Breast epithelium (tissue), 4 donors: Measurements from ENCODE around the gene OPRD1. TPM values are rescaled to one million over a fixed set of nuclear protein-coding genes. Genes with fewer than 3 reads are reported as not detected.
A peak's percentile ranks its signal among the peaks of the same experiment; 100 is the strongest.

Source experiments
- DNase-seq, 2 donors: peaks; one replicate each; pipeline ENCODE4 v3.0.0-alpha.2; 2019; ENCODE audit warnings: low spot score in 2 of 2
- H3K27ac ChIP-seq, 2 donors: fragments of 200-600 bp; sonication (generic) in 1 of 2; one replicate each; pipeline ENCODE4 v1.5.1; 2016 to 2019; ENCODE audit warnings: mild to moderate bottlenecking in 1 of 2
- H3K27me3 ChIP-seq, 2 donors: fragments of 200-600 bp; sonication (generic) in 1 of 2; one replicate each; pipeline versions ENCODE4 v1.5.1 to v1.6.0; 2017 to 2019; ENCODE audit warnings: control low read depth in 1 of 2, mild to moderate bottlenecking in 1 of 2
- H3K36me3 ChIP-seq: fragments of 200-600 bp; one replicate; pipeline ENCODE4 v1.5.1; 2019
- H3K4me1 ChIP-seq, 2 donors: fragments of 200-600 bp; sonication (generic); one replicate each; pipeline ENCODE4 v1.5.1; 2016 to 2019; ENCODE audit warnings: control low read depth in 1 of 2
- H3K4me3 ChIP-seq, 3 donors: fragments of 200-600 bp; sonication (generic); 1 replicate in 2 of 3; 2 replicates in 1 of 3; pipeline ENCODE4 v1.5.1; 2016 to 2019; ENCODE audit warnings: mild to moderate bottlenecking in 3 of 3, moderate library complexity in 2 of 3
- H3K9me3 ChIP-seq, 2 donors: fragments of 200-600 bp; sonication (generic) in 1 of 2; one replicate each; pipeline ENCODE4 v1.5.1; 2016 to 2019; ENCODE audit warnings: control low read depth in 1 of 2
- CTCF ChIP-seq, 3 donors: fragments of 450-650 bp; IDR thresholded peaks; one replicate each; pipeline ENCODE4 v1.5.1; 2016 to 2017; ENCODE audit warnings: antibody characterized with exemption in 3 of 3, mild to moderate bottlenecking in 3 of 3, moderate library complexity in 3 of 3
- POLR2A ChIP-seq: fragments of 450-650 bp; IDR thresholded peaks from one replicate; pipeline ENCODE4 v1.6.1; 2016; ENCODE audit warnings: antibody characterized with exemption, mild to moderate bottlenecking, moderate library complexity
- POLR2AphosphoS5 ChIP-seq, 3 donors: sonication (generic); formaldehyde crosslinking; IDR thresholded peaks; one replicate each; pipeline ENCODE4 v1.6.1; 2017; ENCODE audit warnings: antibody characterized with exemption in 3 of 3
- intact Hi-C: fragments of 100-400 bp; cut with DNase I; formaldehyde crosslinking; loops from one replicate; pipeline ENCODE4 v1.15.1; 2023; ENCODE audit warnings: low total_unique reads
- total RNA-seq, 3 donors: library from RNA; depleted of rRNA; stranded (reverse); fragments of >200 nt; gene quantifications; one replicate each; pipeline ENCODE4 v1.1.0, GENCODE V29; 2016

OPRD1 gene
- total RNA-seq, 3 donors from 2014 or later, result not detected

DNA sequence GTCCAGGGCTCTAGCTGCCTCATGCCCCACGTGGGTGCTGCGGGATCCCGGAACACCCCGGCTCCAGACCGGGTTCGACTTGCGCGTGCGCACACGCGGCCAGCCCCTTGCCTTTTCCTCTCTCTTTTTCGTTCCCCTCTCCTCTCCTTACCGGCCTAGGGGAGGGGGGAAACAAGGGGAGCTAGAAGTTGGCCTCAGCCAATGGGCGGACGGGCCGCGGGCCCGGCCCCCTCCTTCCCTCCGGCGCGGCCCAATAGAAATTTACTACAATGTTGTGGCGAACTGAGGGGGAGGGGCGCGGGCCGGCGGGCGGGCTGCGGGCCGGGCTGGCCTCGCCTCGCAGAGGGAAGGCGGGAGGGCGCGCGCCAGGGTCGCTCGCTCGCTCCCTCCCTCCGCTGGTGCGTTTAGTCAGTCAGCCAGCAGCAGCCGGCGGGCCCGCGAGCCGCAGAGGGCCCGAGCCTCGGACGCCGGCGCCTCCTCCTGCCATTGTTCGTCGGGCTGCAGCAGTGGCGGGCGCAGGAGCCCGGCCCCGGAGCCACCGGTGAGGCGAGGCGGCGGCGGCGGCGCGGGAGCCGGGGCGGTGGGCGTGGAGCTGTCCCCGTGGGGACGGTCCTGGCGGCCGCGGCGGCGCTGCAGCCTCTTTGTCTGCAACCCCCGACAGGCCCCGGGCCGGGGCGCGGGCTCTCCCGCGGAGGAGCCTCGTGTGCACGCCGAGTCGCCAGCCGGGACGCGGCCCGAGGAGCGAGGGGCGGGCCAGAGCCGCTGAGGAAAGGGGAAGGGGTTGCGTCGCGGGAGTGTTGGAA, 102.5 kb downstream of the OPRD1 start, which contains the start of gene EPB41:
TSS of gene EPB41 (plus strand) at position 342 of the 803 bp plus-strand sequence. CDS start 72,869 bp downstream, outside the sequence.
- Histone ChIP-seq H3K27me3 (no peaks in the 10 kb centered on the region), H3K36me3 (no peaks in the 10 kb centered on the region), H3K4me1 (no peaks in the 10 kb centered on the region), H3K4me3 (peak within 1 kb of the TSS; percentile 45 to 90 (median 80)), H3K27ac (peak within 1 kb of the TSS; percentile 59 to 69), H3K9me3 (no peaks in the 10 kb centered on the region)
- intact Hi-C loops, result no loop called here
- TF ChIP-seq CTCF (IDR thresholded peaks at IDR 0.05) (no peak), POLR2A (no peak), POLR2AphosphoS5 (IDR thresholded peaks at IDR 0.05) (no peak)
- peak; percentile 82 to 88 for DNase-seq

DNA sequence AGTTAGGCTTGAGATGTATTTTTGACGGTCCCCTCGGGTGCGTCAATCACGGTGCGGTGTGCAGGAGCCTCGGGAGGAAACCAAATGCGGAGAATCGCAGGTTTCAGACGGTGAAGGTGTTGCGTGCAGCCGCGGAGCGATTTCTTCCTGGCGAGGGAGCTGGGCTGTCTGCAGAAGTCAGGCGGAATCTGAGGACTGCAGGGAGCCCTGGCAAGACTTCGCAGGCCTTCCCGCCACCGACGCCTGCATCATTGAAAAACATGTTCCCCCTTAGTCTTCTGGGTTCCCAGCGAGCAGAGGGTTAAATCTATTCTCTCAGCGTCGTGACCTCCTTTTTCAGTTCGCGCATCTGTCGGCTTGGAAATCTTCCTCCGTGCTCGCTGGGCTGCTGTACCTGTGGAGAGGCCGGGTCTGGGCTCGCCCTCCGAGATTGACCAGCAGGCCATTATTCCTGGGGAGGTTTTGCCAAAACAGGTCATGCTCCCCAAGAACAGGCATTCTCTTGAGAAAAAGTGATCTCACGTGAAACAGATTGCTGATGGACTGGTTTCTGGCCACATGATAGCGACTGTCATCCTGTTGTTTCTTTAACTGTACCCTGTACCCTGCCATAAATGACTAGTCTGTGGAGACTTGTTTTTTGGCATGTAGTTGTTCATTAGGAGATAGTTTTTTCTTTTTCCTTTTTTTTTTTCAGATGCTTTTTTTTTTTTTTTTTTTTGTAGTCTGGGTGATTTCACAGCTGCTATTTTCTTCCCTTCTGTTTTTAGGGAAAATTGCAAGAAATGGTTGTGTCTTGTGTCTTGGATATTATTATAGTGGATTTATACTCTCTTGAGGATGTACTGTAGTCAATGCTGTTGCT, 103.3 kb downstream of the OPRD1 start:
- TF ChIP-seq CTCF (IDR thresholded peaks at IDR 0.05), result no peak
- TF ChIP-seq POLR2AphosphoS5 (IDR thresholded peaks at IDR 0.05), result no peak
- TF ChIP-seq POLR2A, result no peak
- peak overlapping the region; percentile 45 to 90 (median 80) for H3K4me3 ChIP-seq
- H3K9me3 ChIP-seq, result no peaks in the 10 kb centered on the region
- H3K4me1 ChIP-seq, result no peaks in the 10 kb centered on the region
- H3K36me3 ChIP-seq, result no peaks in the 10 kb centered on the region
- no peak for DNase-seq
- no peaks in the 10 kb centered on the region for H3K27me3 ChIP-seq
- intact Hi-C loops, result no loop called here
- peak overlapping the region in 1 of 2 donors; percentile 69 for H3K27ac ChIP-seq

- Histone ChIP-seq H3K4me1 (no peaks in the 10 kb centered on the region), H3K9me3 (no peaks in the 10 kb centered on the region), H3K4me3 (no peak overlapping the region), H3K27ac (no peak overlapping the region), H3K27me3 (no peaks in the 10 kb centered on the region), H3K36me3 (no peaks in the 10 kb centered on the region)
- TF ChIP-seq CTCF (IDR thresholded peaks at IDR 0.05), result no peak
- no peak for TF ChIP-seq POLR2AphosphoS5 (IDR thresholded peaks at IDR 0.05)
- TF ChIP-seq POLR2A, result no peak
- intact Hi-C loops, result no loop called here
- DNase-seq, result no peak
Measured at GRCh38 chr1:28917757-28918118, 105.8 kb downstream of the OPRD1 start.

Other genes with a start within 250 kb of the OPRD1 start
- gene RAB42, start 219.9 kb upstream of the OPRD1 start, total RNA-seq, result 10 to 100 TPM in 1 of 3 donors, 1 to 10 TPM in 2; 6.9 to 18.6 (median 8.0) TPM
- gene TAF12, start 169.1 kb upstream of the OPRD1 start, total RNA-seq, result 10 to 100 TPM; 18.7 to 36.2 (median 22.7) TPM
- gene RNU11, start 163.6 kb upstream of the OPRD1 start, total RNA-seq, result not detected
- gene GMEB1, start 143.4 kb upstream of the OPRD1 start, total RNA-seq, result 10 to 100 TPM in 1 of 3 donors, 1 to 10 TPM in 2; 7.7 to 11.9 (median 9.8) TPM
- 10 to 100 TPM; 43.5 to 74.1 (median 66.5) TPM for gene YTHDF2, start 75.2 kb upstream of the OPRD1 start, total RNA-seq
- 10 to 100 TPM; 36.2 to 67.2 (median 51.8) TPM for gene EPB41, start 102.4 kb downstream of the OPRD1 start, total RNA-seq